GM08714 (cell line): ENCODE measurements around the gene MYLIP.

Experiments
- H3K4me3 ChIP-seq: fragments of 200-500 bp; sonication (Bioruptor generic); 2 replicates; pipeline ENCODE4 v1.5.1; 2014; ENCODE audit warnings: mild to moderate bottlenecking, low read length, inconsistent platforms
- ZNF274 ChIP-seq: IDR thresholded peaks from 2 replicates; pipeline ENCODE4 v1.6.1; 2012; ENCODE audit warnings: mild to moderate bottlenecking, low read depth, low read length

The MYLIP gene

DNA sequence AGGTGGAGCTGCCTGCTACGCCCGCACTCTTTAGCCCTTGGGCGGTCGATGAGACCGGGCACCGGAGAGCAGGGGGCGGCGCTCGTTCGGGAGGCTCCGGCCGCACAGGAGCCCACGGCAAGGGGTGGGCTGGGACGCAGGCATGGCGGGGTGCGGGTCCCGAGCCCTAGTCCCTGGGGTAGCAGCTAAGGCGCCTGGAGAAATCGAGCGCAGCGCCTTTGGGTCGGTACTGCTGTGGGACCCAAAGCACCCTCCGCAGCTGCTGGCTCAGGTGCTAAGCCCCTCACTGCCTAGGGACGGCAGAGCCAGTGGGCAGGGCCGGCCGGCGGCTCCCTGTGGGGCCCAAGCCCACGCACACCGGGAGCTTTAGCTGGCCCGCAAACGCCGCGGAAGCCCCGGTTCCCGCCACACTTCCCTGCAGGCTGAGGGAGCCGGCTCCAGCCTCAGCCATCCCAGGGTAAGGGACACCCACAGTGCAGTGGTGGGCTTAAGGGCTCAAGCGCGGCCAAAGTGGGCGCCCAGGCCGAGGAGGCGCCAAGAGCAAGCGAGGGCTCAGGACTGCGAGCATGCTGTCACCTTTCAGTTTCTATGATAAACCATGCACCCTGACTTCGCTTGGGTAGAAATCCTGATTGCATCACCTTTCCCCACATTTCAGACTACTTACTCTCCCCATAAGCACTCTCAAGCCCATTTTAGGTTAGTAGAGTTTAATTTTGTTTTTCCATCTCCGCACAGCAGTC is 52.0 kb downstream of the MYLIP start:
- TF ChIP-seq ZNF274 = no peak
- H3K4me3 ChIP-seq = no peak overlapping the region

- TF ChIP-seq ZNF274 = no peak
- H3K4me3 ChIP-seq = no peak overlapping the region
Measured at GRCh38 chr6:16181439-16182297, 52.8 kb downstream of the MYLIP start.

- H3K4me3 ChIP-seq = no peak overlapping the region
Measured at GRCh38 chr6:16183187-16183664, 54.3 kb downstream of the MYLIP start.

GRCh38 chr6:16184129-16184528 is 55.2 kb downstream of the MYLIP start:
- TF ChIP-seq ZNF274 = no peak
- H3K4me3 ChIP-seq = no peak overlapping the region

More at GRCh38 chr6:16183187-16183664, 54.3 kb downstream of the MYLIP start:
- no peak for TF ChIP-seq ZNF274

- H3K4me3 ChIP-seq = no peak overlapping the region
- no peak for TF ChIP-seq ZNF274
Measured at GRCh38 chr6:16184551-16184950, 55.7 kb downstream of the MYLIP start.

GRCh38 chr6:16187176-16187575 is 58.3 kb downstream of the MYLIP start:
- H3K4me3 ChIP-seq = no peak overlapping the region
- TF ChIP-seq ZNF274 = no peak

GRCh38 chr6:16190214-16190613 is 61.3 kb downstream of the MYLIP start:
- H3K4me3 ChIP-seq = no peak overlapping the region
- no peak for TF ChIP-seq ZNF274

DNA sequence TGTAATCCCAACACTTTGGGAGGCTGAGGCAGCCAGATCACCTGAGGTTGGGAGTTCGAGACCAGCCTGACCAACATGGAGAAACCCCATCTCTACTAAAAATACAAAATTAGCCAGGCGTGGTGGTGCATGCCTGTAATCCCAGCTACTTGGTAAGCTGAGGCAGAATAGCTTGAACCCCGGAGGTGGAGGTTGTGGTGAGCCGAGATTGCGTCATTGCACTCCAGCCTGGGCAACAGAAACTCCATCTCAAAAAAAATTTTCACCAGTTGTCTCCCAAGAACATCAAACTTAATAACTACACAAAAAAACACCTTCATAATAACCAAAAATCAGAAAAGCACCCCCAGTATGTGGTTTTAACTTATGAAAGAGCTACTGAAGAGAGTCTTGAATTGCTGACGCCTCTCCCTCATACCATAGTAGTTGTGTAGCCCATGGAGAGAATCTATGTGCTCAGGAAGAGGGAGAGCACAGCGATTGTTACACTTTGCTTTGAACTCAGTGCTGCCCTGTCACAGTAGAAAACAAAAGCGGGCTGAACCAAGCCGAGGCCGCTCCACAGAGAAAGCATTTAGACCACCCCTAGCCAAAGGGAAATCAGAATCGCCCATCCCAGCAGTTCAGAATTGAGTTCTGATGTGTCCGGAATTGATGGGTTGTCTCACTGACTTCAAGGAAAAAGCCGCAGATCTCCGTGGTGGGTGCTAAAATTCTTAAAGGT is 67.5 kb downstream of the MYLIP start:
- no peak overlapping the region for H3K4me3 ChIP-seq
- TF ChIP-seq ZNF274 = no peak

- H3K4me3 ChIP-seq = no peak overlapping the region
- TF ChIP-seq ZNF274 = no peak
Measured at GRCh38 chr6:16196984-16197546, 68.2 kb downstream of the MYLIP start.
